Hematopoietic multipotent progenitor cell (in vitro differentiated cells): ENCODE measurements around the gene AUTS2. TPM values are rescaled to one million over a fixed set of nuclear protein-coding genes. Genes with fewer than 3 reads are reported as not detected.
A peak's percentile ranks its signal among the peaks of the same experiment; 100 is the strongest.

Source experiments
- DNase-seq, 3 donors: peaks; one replicate each; pipeline ENCODE4 v3.0.0-alpha.2; 2011 to 2015; ENCODE audit warnings: low read depth in 2 of 3, low spot score in 2 of 3
- total RNA-seq: library from RNA; depleted of rRNA; stranded (reverse); fragments of >200 nt; gene quantifications from one replicate; pipeline ENCODE4 v1.2.3, GENCODE V29; 2012

Gene AUTS2
- total RNA-seq, 1 donor = 14.8 TPM

- no peak for DNase-seq
Observed at GRCh38 chr7:69710768-69711438, 112.6 kb downstream of the AUTS2 start.

DNA sequence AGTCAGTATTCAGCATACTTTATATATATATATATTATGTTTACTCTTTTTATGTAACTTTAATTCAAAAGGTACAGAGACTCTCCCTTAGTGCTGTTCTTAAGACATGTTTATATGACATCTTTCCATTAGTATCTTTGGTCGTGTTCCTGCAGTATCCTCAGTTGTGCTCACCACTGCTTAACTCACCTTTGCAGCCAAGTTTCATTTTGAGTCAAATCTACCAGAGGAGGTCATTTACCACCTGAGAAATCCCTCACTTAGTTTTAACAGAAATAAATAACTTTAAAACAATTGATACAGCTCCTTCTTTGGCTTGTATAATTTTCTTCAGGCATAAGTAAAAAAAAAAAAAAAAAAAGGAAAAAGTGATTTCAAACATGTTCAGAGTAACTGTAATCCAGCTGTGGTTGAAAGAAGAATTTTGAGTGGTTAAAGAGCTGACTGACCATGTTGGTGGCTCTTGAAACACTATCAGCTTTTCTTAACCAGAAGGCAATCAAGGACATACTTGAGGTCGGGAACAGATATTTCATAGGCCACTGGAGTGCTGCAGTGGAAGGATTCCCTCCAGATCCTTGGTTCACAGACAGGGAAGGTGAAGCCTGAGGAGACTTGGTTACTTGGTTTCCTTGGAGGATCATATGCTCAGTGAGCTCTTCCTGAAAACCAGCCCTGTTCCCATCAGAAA, 116.8 kb downstream of the AUTS2 start:
- no peak for DNase-seq

GRCh38 chr7:69717221-69717620, 118.9 kb downstream of the AUTS2 start:
- DNase-seq = no peak

- no peak for DNase-seq
Observed at GRCh38 chr7:69719717-69720116, 121.4 kb downstream of the AUTS2 start.

DNA sequence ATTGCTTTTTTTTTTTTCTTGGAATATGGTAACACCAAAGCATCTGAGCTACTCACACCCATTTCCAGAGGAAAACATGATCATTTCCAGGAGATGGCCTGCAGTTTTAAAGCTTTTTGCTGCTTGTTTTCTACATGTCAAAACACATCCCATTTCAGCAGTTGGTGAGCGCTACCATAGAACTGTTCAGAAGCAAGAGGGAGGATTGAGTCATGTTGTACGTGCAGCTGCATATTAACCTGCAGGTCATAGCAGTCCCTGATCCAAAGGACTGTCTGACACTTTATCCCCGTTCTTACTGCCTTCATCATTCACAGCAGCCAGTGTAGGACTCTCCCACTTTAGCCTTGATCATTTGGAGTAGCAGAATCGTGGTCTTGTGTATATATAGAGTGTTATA, 124.6 kb downstream of the AUTS2 start:
- DNase-seq = no peak

DNA sequence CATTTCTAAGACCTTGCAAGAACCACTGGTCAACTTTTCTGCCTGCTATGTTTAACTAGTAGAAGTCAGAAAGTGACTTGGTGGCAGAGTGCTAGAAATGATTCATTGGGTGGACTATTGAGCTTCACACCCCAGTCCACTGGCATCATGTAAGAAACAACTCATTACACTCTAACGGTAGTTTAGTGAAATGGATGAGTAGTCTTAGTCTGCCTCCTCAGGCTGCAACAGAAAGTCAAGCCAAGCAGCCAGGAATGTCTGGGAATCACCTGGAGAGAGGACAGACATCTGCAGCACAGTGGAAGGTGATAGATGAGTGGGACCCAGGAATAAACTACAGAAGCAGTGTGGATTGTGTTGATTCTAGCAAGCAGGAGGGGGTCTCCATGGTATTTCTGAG, 125.4 kb downstream of the AUTS2 start:
- no peak for DNase-seq

DNA sequence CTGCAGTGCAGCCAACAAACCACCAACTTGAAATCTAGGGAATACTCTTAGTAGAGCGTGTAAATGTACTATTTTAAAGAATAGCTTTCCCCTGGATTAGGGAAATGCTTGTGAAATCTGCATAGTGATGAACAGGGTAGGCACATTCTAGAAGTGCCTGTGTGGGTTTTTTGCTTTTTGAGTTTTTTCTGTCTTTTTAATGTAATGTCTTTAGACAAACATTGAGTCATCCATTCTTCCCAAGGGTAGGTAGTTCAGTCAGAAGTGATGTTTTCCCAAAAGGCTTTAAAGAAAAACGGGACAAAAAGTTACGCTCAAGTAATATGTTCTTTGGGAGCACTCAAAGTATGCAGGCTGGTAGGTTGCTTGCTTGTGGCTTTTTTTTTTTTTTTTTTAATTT, 130.0 kb downstream of the AUTS2 start:
- no peak for DNase-seq

DNA sequence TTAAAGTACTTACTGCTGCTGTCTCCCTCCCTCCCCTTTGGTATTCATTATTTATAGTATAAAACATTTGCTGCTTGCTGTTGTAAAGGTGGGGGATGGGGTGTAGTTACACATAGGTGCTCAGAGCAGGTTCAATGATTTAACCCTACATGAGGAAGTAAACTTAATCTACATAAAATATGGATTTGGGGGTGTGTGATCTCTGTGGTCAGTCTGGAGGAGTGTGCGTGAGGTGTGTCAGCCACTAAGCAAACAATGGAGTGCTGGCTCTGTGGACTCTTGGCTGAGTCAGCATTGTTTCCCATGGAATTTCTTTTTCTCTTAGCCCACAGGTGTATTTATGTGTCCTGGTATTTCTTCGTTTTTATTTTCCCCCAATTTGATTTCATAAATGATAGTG, 133.9 kb downstream of the AUTS2 start:
- DNase-seq = no peak

GRCh38 chr7:69735582-69735981, 137.3 kb downstream of the AUTS2 start:
- DNase-seq = no peak

DNA sequence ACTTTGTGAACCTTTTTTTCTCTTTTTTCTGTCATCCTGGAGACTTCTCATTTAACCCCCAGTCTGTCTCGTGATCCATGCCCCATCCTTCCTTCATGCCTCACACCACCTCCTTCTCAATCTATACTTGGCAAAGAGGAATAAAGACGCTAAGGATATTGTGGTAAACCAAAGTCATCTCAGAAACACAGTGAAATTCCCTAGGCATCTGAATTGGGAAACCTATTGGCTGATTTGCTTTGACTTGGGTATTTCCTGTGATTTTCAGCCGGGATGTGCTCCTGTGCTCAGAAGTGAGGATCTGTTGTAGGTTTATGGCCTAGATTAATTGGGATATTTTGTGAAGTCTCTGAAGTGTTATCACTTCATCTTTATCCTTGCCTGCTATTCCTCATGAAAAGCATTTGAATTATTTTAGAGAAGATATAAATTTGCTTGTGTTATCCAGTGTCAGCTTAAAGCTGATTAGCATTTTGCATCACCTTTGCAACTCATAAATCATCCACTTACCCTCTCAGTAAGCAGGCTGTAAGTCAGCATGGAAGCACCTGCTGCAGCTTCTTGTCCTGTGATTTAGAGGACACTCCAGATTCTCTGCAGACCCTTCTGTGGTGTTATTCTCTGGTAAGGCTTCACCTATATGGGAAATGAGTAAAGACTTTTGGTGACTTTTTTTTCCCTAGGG, 138.0 kb downstream of the AUTS2 start:
- DNase-seq = no peak

- peak in 2 of 3 donors; percentile 9 to 61 for DNase-seq
Observed at GRCh38 chr7:69738396-69738951, 140.2 kb downstream of the AUTS2 start.

GRCh38 chr7:69739190-69739589, 140.9 kb downstream of the AUTS2 start:
- DNase-seq = no peak

DNA sequence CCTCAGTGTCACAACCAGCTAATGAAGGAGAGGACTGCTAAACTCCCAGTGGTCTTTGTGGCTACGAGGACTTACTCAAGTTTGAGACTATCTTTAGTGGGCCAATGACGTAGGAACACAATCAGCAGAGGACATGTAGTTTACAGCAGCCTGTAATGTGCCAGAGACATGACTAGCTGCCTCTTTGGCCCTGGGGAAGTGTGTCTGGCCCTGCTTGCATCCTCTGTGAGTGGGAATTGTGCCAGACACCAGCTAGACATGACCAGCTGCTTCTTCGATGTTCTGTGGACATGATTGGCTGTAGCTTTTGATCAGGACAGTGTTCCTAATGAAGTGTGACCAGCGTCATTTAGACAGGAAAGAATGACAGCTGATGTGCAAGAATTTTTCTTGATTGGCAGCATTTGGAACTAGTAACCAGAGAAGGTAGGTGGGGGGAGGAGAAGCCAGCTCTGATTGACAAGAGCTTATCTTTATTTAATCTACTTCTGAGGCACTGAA, 141.7 kb downstream of the AUTS2 start:
- peak in 2 of 3 donors; percentile 29 to 67 for DNase-seq

DNA sequence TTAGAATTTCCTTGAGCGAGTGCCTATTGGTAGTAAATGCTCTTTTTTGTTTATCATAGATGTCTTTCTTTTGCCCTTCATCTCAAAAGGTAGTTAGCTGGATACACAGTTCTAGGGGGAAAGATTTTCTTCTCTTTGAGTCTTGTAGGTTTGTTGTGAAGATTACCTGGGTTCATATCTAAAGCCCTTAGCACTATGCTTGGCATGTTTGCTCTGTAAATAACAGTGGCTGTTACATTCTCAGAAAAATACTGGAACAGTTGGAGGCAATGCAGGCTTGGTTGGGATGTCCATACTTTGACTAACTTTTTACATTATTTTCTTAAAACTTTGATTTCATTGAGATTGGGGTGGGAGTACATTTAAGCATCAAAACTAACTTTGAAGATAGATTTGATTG, 144.0 kb downstream of the AUTS2 start:
- DNase-seq = no peak

GRCh38 chr7:69743436-69743835, 145.2 kb downstream of the AUTS2 start:
- no peak for DNase-seq

GRCh38 chr7:69744026-69744425, 145.8 kb downstream of the AUTS2 start:
- no peak for DNase-seq

DNA sequence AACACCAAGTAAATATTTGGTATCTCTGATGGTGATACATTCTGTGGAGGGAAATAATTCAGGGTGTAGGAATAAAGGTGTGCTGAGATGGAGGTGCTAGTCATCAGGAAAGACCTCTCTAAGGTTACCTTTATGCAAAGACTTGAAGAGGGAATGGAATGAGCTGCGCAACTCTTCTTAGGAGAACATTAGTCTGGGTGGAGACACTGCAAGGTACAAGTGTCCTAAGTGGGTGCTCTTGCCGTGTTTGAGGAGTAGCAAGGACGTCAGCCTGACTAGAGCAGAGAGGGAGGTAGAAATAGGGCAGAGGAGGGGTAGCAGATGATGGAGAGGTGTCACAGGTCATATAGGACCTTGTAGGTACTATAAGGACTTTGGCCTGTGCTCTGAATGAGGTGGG, 148.1 kb downstream of the AUTS2 start:
- no peak for DNase-seq

GRCh38 chr7:69747144-69747543, 148.9 kb downstream of the AUTS2 start:
- no peak for DNase-seq

DNA sequence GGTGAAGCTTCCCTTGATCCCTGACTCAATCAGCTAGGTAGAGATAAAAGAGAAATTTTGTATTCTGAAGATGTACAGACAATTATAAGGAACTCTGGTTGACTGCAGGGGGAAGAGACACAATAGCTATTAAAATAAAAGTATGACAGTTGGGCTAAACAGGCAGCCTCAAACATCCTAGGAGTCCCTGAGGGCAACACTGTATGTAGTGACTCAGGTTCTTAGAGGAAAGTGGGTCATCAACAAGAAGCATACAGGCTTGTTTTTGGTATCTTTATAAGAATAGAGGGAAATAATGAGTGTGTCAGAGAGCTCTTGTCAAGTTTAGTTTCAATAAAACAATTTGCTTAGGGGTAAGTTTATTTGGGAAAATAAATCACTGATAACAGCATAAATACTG, 150.3 kb downstream of the AUTS2 start:
- DNase-seq = no peak

GRCh38 chr7:69749372-69749979, 151.2 kb downstream of the AUTS2 start:
- no peak for DNase-seq

DNA sequence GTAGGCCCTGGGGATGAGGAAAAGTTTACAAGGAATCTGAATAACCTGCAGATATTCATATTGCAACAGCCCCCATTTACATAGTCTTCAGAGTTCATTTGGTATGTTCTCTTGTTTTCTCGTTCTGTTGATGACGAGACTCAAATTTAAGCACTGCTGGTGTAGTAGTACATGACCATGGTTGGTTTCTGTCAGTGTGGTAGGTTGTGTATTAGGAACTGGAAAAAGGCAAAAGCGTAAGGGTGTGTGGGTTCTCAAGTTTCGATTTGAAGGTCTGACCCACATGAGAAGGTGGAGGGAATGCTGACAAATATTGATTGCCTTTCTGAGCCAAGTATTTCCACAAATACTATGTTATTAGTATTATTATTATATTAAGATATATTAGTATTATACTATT, 151.7 kb downstream of the AUTS2 start:
- no peak for DNase-seq
